ENCODE measurements around the gene FIGNL2. TPM values are rescaled to one million over a fixed set of nuclear protein-coding genes. Genes with fewer than 3 reads are reported as not detected.
A peak's percentile ranks its signal among the peaks of the same experiment; 100 is the strongest.

FIGNL2 gene
- total RNA-seq: under 1 TPM in 2 of 4 donors, not detected in 2; 0.07 to 0.25 TPM

GRCh38 chr12:51848326-51848727 is at the start of gene FIGNL2:
Gene FIGNL2 (minus strand): TSS chr12:51848718. CDS start chr12:51822413, 26,305 bp downstream.
- intact Hi-C loops (cut with DNase I; ENCODE audit: low total_unique reads) (no loop called here), in situ Hi-C loops (cut with MboI; ENCODE audit: low sequenced_read_pairs in 4 of 4) (no loop called here)
- Histone ChIP-seq H3K27me3 (peaks cover 29 to 47% (median 34%) of the 10 kb centered on the region in 3 donors), H3K27ac (peak within 1 kb of the TSS; percentile 54 to 73 (median 71)), H3K9me3 (no peaks in the 10 kb centered on the region), H3K4me3 (peak within 1 kb of the TSS; percentile 56 to 69 (median 58)), H3K36me3 (no peaks in the 10 kb centered on the region), H3K4me1 (peaks cover 0 to 19% of the 10 kb centered on the region in 2 donors)
- no peak for TF ChIP-seq CTCF (IDR thresholded peaks at IDR 0.05 in 4 of 5, conservative IDR thresholded peaks at IDR 0.05 in 1 of 5)
- no peak for TF ChIP-seq POLR2A (IDR thresholded peaks at IDR 0.05)
- DNase-seq (no peak), ATAC-seq (no peak)

- H3K27ac ChIP-seq: peak overlapping the region; percentile 52 to 69 (median 56)
- in situ Hi-C loops (cut with MboI; ENCODE audit: low sequenced_read_pairs in 4 of 4): loop anchor here in 2 of 4 donors (10.0 kb wide), 1 partner anchor 78 kb away; no protein-coding TSS in a partner anchor
Observed at GRCh38 chr12:51897181-51897580, 48.7 kb upstream of the FIGNL2 start.

GRCh38 chr12:51896236-51896635 is 47.7 kb upstream of the FIGNL2 start:
- in situ Hi-C loops (cut with MboI; ENCODE audit: low sequenced_read_pairs in 4 of 4): loop anchor here in 2 of 4 donors (10.0 kb wide), 1 partner anchor 79 kb away; no protein-coding TSS in a partner anchor
- DNase-seq: no peak
- no peak for ATAC-seq
- intact Hi-C loops (cut with DNase I; ENCODE audit: low total_unique reads): no loop called here
- H3K4me1 ChIP-seq: peaks cover 4 to 8% of the 10 kb centered on the region in 2 donors
- no peaks in the 10 kb centered on the region for H3K27me3 ChIP-seq
- H3K9me3 ChIP-seq: no peaks in the 10 kb centered on the region
- TF ChIP-seq CTCF (IDR thresholded peaks at IDR 0.05 in 4 of 5, conservative IDR thresholded peaks at IDR 0.05 in 1 of 5): no peak
- no peak for TF ChIP-seq POLR2A (IDR thresholded peaks at IDR 0.05)
- peak overlapping the region; percentile 33 to 69 (median 54) for H3K27ac ChIP-seq
- no peak overlapping the region for H3K4me3 ChIP-seq
- H3K36me3 ChIP-seq: no peaks in the 10 kb centered on the region

More at GRCh38 chr12:51897181-51897580, 48.7 kb upstream of the FIGNL2 start:
- Histone ChIP-seq H3K9me3 (no peaks in the 10 kb centered on the region), H3K27me3 (no peaks in the 10 kb centered on the region), H3K4me1 (peaks cover 4 to 8% of the 10 kb centered on the region in 2 donors), H3K36me3 (no peaks in the 10 kb centered on the region), H3K4me3 (no peak overlapping the region)
- intact Hi-C loops (cut with DNase I; ENCODE audit: low total_unique reads): no loop called here
- TF ChIP-seq POLR2A (IDR thresholded peaks at IDR 0.05): no peak
- no peak for TF ChIP-seq CTCF (IDR thresholded peaks at IDR 0.05 in 4 of 5, conservative IDR thresholded peaks at IDR 0.05 in 1 of 5)
- DNase-seq (no peak), ATAC-seq (peak; percentile 49 to 57)

- H3K27me3 ChIP-seq: no peaks in the 10 kb centered on the region
- no peak for DNase-seq
- no peak overlapping the region for H3K4me3 ChIP-seq
- no peak for ATAC-seq
- peaks cover 4 to 8% of the 10 kb centered on the region in 2 donors for H3K4me1 ChIP-seq
- in situ Hi-C loops (cut with MboI; ENCODE audit: low sequenced_read_pairs in 4 of 4) (loop anchor here in 2 of 4 donors (10.0 kb wide), 1 partner anchor 79 kb away; no protein-coding TSS in a partner anchor), intact Hi-C loops (cut with DNase I; ENCODE audit: low total_unique reads) (loop anchor here (1.0 to 2.0 kb wide), 2 partner anchors 27 to 85 kb away; no protein-coding TSS in a partner anchor)
- H3K27ac ChIP-seq: peak overlapping the region; percentile 11 to 69 (median 41)
- H3K36me3 ChIP-seq: no peaks in the 10 kb centered on the region
- no peak for TF ChIP-seq POLR2A (IDR thresholded peaks at IDR 0.05)
- TF ChIP-seq CTCF (IDR thresholded peaks at IDR 0.05 in 4 of 5, conservative IDR thresholded peaks at IDR 0.05 in 1 of 5): no peak
- H3K9me3 ChIP-seq: no peaks in the 10 kb centered on the region
Observed at GRCh38 chr12:51895378-51896135, 47.0 kb upstream of the FIGNL2 start.
